RPMI7951 (cell line): ENCODE results near the gene IRF2BPL. TPM values are rescaled to one million over a fixed set of nuclear protein-coding genes. Genes with fewer than 3 reads are reported as not detected.

Source experiments
- DNase-seq: peaks from one replicate; pipeline ENCODE4 v3.0.0-alpha.2; 2012; ENCODE audit warnings: low read depth
- total RNA-seq: library from RNA; depleted of rRNA; stranded (reverse); fragments of >200 nt; shearing (Covaris generic); gene quantifications from 2 replicates; pipeline ENCODE4 v1.2.3, GENCODE V29; 2014; rRNA removed

IRF2BPL gene
- total RNA-seq, 1 experiment from 2014 or later, result 16.6 TPM

DNA sequence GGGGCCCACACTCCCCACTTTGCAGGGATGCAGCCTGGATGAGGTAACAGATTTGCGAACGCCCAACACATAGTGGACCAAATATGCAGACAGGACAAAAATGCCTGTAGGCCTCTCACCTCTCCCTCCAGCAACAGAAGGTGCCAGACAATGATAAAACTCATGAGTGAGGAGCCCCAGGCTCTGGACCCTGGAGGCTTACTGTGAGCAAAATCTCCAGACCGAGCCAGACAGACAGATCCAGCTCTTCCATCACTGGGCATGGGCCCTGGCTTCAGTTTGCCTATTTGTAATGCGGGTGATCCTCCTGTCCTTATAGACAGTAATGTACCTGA is 42.3 kb downstream of the IRF2BPL start:
- no peak for DNase-seq

DNA sequence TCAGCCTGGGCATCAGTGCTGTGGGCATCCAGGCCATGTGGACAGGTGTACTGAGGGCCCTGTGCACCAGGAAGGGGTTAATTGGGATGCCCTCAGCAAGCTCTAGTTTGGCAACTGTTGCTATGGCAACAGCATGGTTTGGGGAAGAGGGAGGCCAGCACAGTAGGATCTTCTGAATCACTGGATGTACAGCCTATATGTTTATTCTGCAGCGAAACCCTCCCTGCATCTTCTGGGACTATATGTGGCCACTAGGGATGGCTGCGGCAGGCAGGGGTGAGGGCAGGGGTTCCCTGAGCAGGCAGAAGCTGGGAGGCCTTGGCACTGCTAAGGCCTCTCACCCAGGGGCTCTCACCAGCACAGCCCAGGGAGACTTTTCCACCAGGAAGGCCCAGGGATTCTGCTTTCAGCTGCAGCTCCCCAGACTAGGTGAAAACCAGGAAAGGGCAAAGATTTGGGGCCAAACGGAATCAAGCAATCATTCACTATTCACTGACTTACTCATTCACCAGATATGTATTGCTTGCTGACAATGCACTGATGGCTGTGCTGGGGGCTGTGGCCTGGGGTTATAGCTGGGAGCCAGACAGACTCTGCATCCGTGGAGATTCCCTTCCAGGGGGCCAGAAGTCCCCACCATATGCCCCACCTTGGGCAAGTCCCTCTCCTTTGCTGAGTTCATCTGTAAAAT is 42.8 kb downstream of the IRF2BPL start:
- peak; percentile 45 for DNase-seq

DNA sequence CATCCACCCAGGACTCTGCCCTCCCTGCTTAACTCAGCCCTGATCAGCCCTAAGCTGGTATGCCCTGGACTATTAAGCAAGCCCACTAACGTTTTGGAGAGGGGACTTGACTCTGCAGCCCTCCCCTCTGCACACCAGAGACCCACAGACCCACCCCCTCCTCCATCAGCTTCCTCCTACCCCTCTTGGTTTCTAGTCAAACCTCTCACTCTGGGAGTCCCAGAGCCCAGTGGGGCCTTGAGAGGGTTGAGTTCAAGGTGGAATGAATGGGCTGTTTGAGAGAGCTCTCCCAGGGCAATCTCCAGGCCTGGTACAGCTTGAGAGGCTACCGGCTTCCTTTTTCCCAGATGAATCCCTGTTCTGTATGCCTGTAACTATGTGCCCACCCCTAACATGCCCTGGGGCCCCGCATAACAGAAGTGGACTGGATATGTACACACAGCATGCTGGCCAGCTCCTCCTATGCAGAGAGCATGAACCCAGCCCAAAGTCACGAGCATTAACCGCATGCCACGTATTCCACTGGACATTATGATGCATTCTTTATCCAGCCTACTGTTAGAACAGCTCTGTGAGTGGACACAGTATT is 43.6 kb downstream of the IRF2BPL start:
- peak; percentile 93 for DNase-seq

DNA sequence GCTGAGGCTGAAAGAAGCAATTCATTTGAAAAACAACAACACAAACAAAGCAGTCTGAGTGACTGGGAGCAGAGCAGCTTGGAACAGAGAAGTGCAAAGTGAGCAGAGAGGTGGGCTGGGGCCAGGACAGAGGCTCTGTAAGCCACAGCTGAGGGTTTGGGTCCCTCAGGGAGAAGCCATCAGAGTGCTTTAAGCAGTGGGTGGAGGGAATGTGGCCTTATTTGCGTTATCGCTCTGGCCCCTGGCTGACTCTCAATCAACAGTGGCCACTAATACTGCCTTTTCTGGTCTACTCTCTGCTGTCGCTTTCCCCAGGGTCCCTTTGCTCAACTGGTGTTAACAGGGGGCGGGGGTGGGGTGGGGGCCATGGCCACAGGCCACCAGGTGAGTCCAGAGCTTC is 44.2 kb downstream of the IRF2BPL start:
- DNase-seq, result no peak

DNA sequence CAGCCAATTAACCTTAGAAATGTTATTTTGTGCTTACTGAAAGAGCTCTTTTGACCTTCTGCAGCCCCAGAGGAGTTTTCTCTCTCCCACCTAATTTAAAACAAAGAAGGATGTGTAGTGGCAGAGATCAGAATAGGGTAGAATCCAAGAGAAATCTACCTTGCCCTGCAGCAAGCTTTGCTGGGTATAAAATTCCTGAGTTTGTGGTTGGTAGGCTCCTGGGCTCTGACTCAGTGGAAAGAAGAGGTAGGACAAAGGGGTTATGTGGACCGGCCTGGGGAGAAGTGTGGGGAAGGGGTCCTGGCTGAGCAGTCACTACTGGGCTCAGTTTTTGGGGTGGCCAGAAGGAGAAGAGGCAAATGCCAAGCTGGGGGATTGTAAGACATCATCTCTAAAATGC is 46.8 kb downstream of the IRF2BPL start:
- DNase-seq, result no peak

DNA sequence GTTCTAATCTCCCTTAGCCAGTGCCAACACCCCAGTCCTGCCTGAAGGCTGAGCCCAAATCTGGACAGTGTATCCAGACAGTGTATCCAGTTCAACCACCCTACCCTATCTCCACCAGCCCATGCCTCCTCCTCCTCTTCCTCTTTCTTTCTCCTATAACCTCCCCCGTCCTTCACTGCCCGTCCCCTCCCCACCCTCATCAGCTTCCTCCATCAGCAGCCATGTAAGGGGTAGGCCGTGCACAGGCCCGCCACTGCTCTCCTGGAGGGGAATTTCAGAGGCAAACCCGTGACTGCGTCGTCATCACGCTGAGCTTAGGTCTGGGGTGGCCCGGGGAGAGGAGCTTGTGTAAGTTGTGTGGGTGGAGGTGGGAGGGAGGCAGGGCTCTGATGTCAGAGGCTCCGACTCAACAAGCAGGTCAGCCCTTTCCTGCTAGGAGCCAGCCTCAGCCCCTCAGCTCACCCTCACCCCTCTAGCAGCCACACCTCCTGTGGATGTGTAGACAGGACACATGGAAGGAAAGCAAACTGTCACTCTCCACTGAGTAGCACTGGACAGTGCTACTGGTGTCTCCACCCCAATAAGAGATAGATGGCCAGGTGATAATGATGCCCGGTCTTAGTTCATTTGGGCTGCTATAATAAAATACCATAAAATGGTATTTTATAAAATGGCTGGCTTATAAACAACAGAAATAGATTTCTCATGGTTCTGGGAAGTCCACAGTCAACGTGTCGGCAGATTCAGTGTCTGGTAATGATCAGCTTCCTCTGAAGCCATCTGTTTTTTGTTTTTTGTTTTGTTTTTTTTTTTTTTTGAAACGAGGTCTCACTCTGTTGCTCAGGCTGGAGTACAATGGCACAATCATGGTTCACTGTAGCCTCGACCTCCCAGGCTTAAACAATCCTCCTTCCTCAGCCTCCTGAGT is 50.5 kb downstream of the IRF2BPL start:
- no peak for DNase-seq

DNA sequence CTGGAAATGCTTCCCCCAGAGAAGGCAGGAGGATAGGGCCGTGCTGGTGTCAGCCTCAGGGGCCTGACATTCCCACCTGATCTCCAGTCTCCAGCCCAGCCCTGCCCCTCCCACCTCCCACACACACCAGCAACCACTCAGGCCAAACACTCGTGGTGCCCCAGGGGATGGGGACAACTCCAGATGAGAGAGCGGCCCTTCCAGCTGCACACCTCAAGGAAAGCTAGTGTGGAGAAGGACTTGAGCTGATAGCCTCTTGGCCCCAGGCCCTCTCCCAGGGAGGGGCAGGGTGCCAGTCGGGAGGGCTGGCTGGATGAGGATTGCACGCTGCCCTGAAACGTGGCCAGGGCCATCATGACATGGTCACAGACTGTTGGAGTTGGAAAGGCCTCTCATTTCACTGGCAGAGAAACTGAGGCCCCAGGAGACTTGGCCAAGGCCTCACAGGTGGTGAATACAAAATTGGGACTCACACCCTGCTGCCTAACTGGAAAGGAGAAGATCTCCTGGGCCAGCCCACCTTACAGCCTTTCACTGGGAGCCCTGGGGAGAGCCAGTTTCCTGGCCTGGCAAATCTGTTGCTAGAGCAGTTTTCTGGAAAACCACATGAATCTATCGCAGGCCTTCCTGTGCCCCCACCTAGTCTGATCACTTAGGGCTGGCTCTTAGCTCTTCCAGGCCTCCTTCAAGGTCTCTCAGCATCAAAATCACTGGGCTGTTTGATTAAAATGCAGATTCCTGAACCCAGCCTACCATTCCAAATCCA is 52.1 kb downstream of the IRF2BPL start:
- DNase-seq, result no peak

DNA sequence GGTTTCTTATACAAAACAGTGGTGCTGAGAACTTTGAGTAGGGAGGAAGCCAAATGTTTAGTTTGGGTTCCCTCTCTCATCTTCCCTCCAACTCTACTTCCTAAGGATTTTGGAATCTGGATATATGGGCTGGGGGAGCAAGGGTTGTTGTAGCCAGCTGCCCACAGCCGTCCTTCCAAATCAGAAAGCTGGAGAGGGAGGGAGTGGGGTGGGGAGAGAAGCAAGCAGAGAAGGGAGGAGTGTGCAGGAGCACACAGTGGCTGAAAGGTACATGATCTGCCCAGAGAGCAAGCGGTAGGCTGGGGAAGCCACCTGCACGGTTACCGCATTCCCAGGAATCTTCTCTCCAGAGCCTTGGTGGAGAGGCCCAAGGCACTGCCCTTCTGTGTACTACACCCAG is 52.7 kb downstream of the IRF2BPL start:
- DNase-seq, result no peak

DNA sequence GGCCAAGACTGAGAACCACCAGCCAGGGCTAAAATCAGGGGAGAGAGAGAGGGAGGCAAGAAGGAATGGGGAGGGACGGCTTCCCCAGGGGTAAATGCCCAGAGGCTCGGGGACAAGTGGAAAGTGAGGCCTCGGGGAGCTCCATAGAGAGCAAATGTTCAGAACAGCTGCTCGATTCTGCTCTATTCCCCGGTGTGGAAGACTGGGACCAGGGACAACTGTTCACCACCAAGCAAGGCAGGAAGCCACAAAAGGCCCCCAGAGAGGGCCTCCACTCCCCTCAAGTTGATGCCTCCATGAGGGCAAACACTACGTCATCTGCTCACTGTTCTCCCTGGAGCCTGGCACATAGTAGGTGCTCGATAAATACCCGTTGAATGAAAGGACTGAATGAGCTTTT is 53.5 kb downstream of the IRF2BPL start:
- no peak for DNase-seq

Other genes starting within 250 kb of the IRF2BPL start
- gene ANGEL1, start 215.8 kb downstream of the IRF2BPL start, total RNA-seq, result 6.6 and 9.5 TPM in 2 replicates
- gene LRRC74A, start 202.3 kb downstream of the IRF2BPL start, total RNA-seq, result not detected in 2 replicates
- 11.1 and 12.0 TPM in 2 replicates for gene CIPC, start 69.5 kb upstream of the IRF2BPL start, total RNA-seq
- gene ZDHHC22, start 113.1 kb upstream of the IRF2BPL start, total RNA-seq, result not detected in 2 replicates
- not detected in 2 replicates for gene TMEM63C, start 153.1 kb upstream of the IRF2BPL start, total RNA-seq
- gene NGB, start 242.5 kb upstream of the IRF2BPL start, total RNA-seq, result not detected in 2 replicates